DND-41 (cell line): ENCODE data around the gene LDLR.
"Not testable (repeated sequence)": the region's sequence is repeated elsewhere in the genome, so short reads cannot be mapped to it uniquely, and the experiment has no call there.

Experiments used
- ATAC-seq: fragments of 200-7000 bp; cut with Tn5 transposase; 3 replicates; pipeline ENCODE4 v1.9.1; 2021; ENCODE audit warnings: low read depth; ENCODE audit not compliant: insufficient read depth
- DNase-seq: peaks from one replicate; pipeline ENCODE4 v3.0.0-alpha.2; 2020
- H2AFZ ChIP-seq: 2 replicates; pipeline ENCODE4 v1.6.0; 2012; ENCODE audit warnings: low read depth, low read length
- H3K27ac ChIP-seq: 2 replicates; pipeline ENCODE4 v1.5.1; 2012; ENCODE audit warnings: low read length, inconsistent platforms
- H3K27me3 ChIP-seq: fragments of 200-600 bp; sonication (generic); 2 replicates; pipeline ENCODE4 v1.6.0; 2012; ENCODE audit warnings: low read length, mild to moderate bottlenecking, inconsistent platforms; ENCODE audit not compliant: insufficient read depth, poor library complexity
- H3K36me3 ChIP-seq: 2 replicates; pipeline ENCODE4 v1.5.1; 2012; ENCODE audit warnings: low read length, inconsistent platforms; ENCODE audit not compliant: insufficient read depth
- H3K4me1 ChIP-seq: 2 replicates; pipeline ENCODE4 v1.5.1; 2012; ENCODE audit warnings: mild to moderate bottlenecking, low read length; ENCODE audit not compliant: insufficient read depth
- H3K4me2 ChIP-seq: 2 replicates; pipeline ENCODE4 v1.6.0; 2012; ENCODE audit warnings: mild to moderate bottlenecking, moderate library complexity, low read length, inconsistent platforms; ENCODE audit not compliant: insufficient read depth
- H3K4me3 ChIP-seq, 2 experiments: fragments of 200-600 bp in 1 of 2; shearing (Covaris generic) in 1 of 2; 2 replicates each; pipeline ENCODE4 v1.5.1; 2012 to 2016; ENCODE audit warnings: inconsistent platforms in 2 of 2, low read length in 2 of 2, mild to moderate bottlenecking in 2 of 2, low read depth in 1 of 2, moderate library complexity in 1 of 2
- H3K79me2 ChIP-seq: 2 replicates; pipeline ENCODE4 v1.6.0; 2012; ENCODE audit warnings: low read length, inconsistent platforms; ENCODE audit not compliant: insufficient read depth
- H3K9ac ChIP-seq: 2 replicates; pipeline ENCODE4 v1.6.0; 2012; ENCODE audit warnings: low read depth, mild to moderate bottlenecking, inconsistent platforms, low read length, moderate library complexity
- H3K9me3 ChIP-seq: 2 replicates; pipeline ENCODE4 v1.5.1; 2012; ENCODE audit warnings: low read length, moderate library complexity, mild to moderate bottlenecking, inconsistent platforms; ENCODE audit not compliant: insufficient read depth, severe bottlenecking
- H4K20me1 ChIP-seq: 2 replicates; pipeline ENCODE4 v1.6.0; 2012; ENCODE audit warnings: low read length; ENCODE audit not compliant: insufficient read depth
- CTCF ChIP-seq: IDR thresholded peaks from 2 replicates; pipeline ENCODE4 v1.5.1; 2012; ENCODE audit warnings: borderline replicate concordance, low read length, moderate library complexity, mild to moderate bottlenecking; ENCODE audit not compliant: poor library complexity, severe bottlenecking; ENCODE audit errors: extremely low read depth
- EZH2 ChIP-seq: IDR thresholded peaks from 3 replicates; pipeline ENCODE4 v1.6.1; 2012; ENCODE audit warnings: borderline replicate concordance, low read depth, mild to moderate bottlenecking, moderate library complexity, low read length, inconsistent platforms; ENCODE audit not compliant: severe bottlenecking

LDLR gene

GRCh38 chr19:11155373-11156120 lies 66.3 kb downstream of the LDLR start, which contains the start of gene SPC24:
SPC24 (minus strand) TSS chr19:11155782; CDS start chr19:11155776, 6 bp downstream.
- peaks cover 46% of the 10 kb centered on the region for H3K79me2 ChIP-seq
- H3K27me3 ChIP-seq, result no peaks in the 10 kb centered on the region
- peak within 1 kb of the TSS; percentile 85 to 100 for H3K4me3 ChIP-seq
- peak within 1 kb of the TSS; percentile 94 for H3K4me2 ChIP-seq
- peak within 1 kb of the TSS; percentile 92 for H3K9ac ChIP-seq
- peaks cover 11% of the 10 kb centered on the region for H4K20me1 ChIP-seq
- peaks cover 37% of the 10 kb centered on the region for H3K4me1 ChIP-seq
- peak; percentile 96 for ATAC-seq
- peak within 1 kb of the TSS; percentile 93 for H3K27ac ChIP-seq
- H3K9me3 ChIP-seq, result no peaks in the 10 kb centered on the region
- TF ChIP-seq CTCF (peak; percentile 41), EZH2 (no peak)
- peak; percentile 99 for DNase-seq
- H3K36me3 ChIP-seq, result peaks cover 37% of the 10 kb centered on the region
- H2AFZ ChIP-seq, result peak within 1 kb of the TSS; percentile 84

DNA sequence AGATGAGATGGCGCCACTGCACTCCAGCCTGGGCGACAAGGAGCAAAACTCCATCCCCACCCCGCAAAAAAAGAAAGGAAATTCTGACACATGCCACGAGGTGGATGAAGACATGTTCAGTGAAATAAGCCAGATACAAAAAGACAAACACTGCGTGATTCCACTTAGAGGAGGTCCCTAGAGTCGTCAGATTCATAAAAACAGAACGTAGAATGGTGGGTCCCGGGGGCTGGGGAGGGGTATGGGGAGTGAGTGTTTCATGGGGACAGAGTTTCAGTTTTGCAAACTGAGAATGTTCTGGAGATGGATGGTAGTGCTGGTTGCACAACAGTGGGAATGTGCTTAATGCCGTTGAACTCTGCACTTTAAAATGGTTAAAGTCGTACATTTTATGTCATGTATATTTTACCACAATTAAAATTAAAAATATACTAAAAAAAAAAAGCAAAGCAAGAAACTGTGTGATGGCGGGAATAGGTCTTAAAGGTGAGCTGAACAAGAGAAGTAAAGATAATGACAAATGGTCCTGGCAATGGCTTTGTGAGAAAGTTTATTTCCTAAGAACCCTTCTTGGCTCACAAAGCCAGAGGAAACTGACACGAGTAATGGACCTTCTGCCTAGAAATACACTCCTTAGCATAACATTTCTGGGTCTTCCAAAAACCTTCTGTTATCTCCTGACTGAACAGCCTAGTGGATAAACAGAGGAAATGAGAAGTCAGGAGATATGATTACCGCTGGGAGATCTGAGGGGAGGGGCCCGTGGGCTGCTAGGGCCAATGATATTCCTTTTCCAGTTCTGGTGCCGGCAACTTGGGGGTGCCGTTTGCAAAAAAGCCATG lies 70.6 kb downstream of the LDLR start:
- Histone ChIP-seq H3K79me2 (peaks cover 8% of the 10 kb centered on the region), H3K4me2 (no peak overlapping the region), H3K9me3 (no peaks in the 10 kb centered on the region), H3K36me3 (peaks cover 6% of the 10 kb centered on the region; the same call in 1 of the 2 replicates), H3K4me1 (peaks cover 9% of the 10 kb centered on the region), H3K4me3 (no peak overlapping the region), H3K27me3 (no peaks in the 10 kb centered on the region), H3K27ac (no peak overlapping the region), H2AFZ (0 out of 2 replicates have a peak overlapping the region, but pooled peaks have one; percentile 55), H4K20me1 (no peaks in the 10 kb centered on the region), H3K9ac (no peak overlapping the region)
- ATAC-seq (no peak), DNase-seq (no peak)
- no peak for TF ChIP-seq CTCF
- TF ChIP-seq EZH2, result no peak

DNA sequence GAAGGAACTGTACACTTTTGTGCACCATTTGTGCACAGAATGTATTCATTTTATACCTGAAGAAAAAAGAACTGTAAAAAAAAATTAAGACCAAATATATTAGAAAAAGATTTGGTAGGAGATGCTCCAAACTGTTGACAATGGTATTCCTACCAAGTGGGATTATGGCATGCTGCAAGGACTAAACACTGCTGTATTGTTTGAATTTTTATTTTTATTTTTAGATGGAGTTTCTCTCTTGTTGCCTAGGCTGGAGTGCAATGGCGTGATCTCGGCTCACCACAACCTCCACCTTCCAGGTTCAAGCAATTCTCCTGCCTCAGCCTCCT lies 71.1 kb downstream of the LDLR start:
- not testable (repeated sequence) for H3K79me2 ChIP-seq, H2AFZ ChIP-seq, H3K4me1 ChIP-seq, DNase-seq, H4K20me1 ChIP-seq, H3K36me3 ChIP-seq, H3K4me3 ChIP-seq, H3K27me3 ChIP-seq, ATAC-seq, H3K9me3 ChIP-seq, H3K27ac ChIP-seq, H3K4me2 ChIP-seq, H3K9ac ChIP-seq

DNA sequence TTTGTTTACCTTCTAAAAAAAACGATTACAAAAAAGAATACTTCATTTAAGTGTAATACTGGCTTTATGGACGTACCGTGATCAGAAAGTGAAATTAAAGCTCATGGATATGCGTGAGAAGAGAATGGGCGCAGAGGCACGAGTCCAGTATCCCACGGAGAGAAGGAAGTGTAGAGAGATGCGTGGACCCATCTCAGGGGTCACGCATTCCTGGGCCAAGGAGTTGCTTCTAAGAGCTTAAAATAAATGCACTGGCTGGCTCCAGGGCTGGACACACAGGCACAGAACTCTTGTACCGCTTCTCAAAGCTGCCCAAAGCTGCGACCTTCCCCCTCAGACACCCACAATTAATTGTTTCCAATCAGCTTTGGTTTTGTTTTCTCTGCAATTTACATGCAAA lies 75.0 kb downstream of the LDLR start:
- Histone ChIP-seq H3K4me3 (no peak overlapping the region), H3K27me3 (no peaks in the 10 kb centered on the region), H3K9ac (no peak overlapping the region), H3K36me3 (no peaks in the 10 kb centered on the region), H3K79me2 (no peaks in the 10 kb centered on the region), H3K9me3 (no peaks in the 10 kb centered on the region), H3K4me1 (no peaks in the 10 kb centered on the region), H3K27ac (no peak overlapping the region), H2AFZ (no peak overlapping the region), H4K20me1 (no peaks in the 10 kb centered on the region), H3K4me2 (no peak overlapping the region)
- DNase-seq (no peak), ATAC-seq (no peak)
- no peak for TF ChIP-seq CTCF
- no peak for TF ChIP-seq EZH2
